RPMI8226 (cell line): ENCODE data around the gene KLHDC3.
A peak's percentile ranks its signal among the peaks of the same experiment; 100 is the strongest.

Source experiments
- DNase-seq: peaks from one replicate; pipeline ENCODE4 v3.0.0-alpha.2; 2015

The KLHDC3 gene

DNA sequence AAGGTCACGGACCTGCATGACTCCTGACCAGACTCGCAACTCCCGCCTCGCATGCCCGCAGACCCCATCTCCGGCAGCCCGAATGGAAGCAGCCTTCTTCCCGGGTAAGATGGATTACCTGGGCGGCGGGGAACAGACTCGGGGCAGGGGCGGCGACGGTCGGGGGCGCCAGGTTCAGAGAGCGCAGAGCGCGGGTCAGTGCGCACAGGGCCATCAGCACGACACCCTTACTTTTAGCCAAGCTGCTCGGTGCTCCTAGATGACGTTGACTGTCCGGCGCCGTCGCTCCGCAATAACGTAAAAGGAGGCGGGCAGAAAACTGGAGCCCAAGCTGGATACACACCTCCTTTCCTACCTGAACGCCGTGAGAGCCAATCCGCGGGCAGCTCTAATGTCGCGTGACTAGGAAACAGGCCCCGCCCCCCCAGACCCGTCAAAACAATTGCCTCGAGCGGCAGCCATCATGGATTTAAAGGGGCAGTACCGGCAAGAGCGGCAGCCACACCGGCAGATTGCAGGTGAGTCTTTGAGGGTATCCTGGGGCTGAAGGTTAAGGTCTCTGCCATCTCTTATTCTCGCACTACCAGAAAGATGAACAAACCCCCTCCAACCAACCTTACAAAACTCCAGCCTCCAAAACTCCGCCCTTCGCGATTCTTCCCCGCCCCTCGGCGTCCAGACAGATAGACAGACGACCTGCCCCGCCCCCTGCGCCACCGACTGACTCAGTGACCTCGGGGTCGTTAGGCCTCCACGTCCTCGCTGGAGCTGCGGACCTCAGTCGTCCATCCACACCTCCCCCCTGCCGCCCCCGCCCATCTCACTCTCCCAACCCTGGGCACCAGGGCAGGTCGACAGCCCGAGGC lies 45.4 kb downstream of the KLHDC3 start, which contains the start of the genes KLC4 and MRPL2:
Gene KLC4, plus strand, starts transcription at position 464 of the 866 bp plus-strand sequence. CDS start 1,705 bp downstream, outside the sequence.
Gene MRPL2, minus strand, starts transcription at position 267 of the 866 bp plus-strand sequence. Its CDS starts 53 bp downstream, at position 214.
- DNase-seq: peak; percentile 99

DNA sequence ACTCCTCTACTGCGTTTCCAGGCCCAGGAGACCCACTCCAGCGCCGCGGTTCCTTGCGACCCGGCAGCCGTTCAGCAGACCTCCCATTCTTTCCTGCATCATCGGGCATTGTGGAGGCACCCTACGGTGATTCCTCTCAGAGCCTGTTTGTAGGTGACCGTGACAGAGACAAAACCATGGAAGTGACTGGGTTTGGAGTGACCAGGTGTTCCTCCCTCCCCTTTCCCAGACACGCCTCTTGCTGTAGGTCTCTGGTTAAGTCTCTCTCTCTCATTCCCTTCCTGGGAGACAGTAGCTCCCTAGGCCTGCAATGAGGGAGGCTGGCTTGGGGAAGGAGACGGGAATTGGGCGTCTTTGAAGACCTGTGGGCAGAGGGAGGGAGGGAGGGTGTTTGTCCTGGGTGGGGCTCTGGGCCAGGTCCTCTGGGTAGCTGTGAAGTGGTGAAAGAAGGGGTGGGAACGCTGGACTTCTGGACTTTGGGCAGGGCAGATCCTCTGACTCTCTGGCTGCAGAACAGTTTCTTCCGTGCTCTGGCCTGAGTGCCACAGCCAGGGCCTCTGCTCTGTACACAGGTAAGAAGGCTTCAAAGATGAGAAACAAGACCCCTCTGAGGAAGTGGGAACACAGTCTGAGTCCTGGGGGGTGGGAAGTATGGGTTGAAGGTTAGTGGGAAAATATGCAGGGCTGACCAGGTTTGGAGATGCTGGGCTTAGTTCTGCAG lies 46.1 kb downstream of the KLHDC3 start:
- DNase-seq: no peak

DNA sequence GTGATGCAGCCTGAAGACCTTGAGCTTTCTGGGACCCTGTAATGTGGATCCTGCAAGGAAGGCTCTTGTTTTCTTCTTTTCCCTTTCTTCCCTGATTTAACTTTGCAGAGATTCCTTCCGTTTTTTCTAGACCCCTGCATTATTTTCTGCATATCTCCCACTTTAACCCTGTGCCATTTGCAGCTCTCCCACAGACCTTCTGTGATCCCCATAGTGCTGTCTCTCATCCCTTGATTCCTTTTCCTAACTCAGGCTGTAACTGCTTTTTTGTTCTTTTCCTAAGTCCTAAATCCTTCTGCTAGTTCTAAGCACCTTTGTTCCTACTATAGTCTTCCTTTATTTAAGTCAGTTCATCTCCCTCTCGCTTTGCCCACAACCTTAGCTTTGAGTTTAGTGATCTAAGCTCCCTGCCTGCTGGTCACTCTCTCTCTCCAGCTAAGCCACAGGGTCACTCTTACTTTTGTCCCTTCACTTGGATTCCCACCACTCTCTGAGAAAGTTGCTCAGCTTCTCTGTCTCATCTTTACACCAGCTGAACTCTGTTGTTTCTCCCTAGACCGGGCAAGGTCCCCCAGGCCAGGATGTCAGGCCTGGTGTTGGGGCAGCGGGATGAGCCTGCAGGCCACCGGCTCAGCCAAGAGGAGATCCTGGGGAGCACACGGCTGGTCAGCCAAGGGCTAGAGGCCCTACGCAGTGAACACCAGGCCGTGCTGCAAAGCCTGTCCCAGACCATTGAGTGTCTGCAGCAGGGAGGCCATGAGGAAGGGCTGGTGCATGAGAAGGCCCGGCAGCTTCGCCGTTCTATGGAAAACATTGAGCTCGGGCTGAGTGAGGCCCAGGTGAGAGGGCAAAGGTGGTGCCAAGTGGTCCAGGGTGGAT lies 46.9 kb downstream of the KLHDC3 start:
- no peak for DNase-seq

DNA sequence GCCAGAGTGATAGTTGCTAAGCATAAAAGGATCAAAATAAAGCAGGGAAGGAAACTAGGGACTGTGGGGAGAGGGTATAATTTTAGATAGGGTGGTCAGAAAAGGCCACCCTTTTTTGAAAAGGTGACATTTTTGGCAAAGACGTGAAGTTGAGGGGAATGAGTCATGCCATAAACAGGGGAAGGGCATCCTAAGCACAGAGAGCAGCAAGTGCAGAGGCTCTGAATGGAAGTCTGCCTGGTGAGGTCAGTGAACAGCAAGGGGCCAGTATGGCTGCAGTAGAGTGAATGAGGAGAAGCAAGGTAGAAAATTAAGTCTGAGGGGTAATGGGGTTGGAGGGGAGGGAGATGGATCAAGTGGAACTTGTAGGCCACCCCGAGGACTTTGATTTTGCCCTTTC lies 47.8 kb downstream of the KLHDC3 start:
- DNase-seq: no peak

DNA sequence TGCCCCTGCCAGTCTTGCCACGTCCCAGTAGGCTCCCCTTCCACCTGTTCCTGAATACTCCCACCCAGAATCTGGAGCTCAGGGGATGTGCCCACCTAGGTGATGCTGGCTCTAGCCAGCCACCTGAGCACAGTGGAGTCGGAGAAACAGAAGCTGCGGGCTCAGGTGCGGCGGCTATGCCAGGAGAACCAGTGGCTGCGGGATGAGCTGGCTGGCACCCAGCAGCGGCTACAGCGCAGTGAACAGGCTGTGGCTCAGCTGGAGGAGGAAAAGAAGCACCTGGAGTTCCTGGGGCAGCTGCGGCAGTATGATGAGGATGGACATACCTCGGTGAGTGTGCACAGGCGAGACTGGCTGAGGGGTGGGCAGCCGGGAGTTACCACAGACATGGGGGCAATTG lies 48.8 kb downstream of the KLHDC3 start:
- no peak for DNase-seq

DNA sequence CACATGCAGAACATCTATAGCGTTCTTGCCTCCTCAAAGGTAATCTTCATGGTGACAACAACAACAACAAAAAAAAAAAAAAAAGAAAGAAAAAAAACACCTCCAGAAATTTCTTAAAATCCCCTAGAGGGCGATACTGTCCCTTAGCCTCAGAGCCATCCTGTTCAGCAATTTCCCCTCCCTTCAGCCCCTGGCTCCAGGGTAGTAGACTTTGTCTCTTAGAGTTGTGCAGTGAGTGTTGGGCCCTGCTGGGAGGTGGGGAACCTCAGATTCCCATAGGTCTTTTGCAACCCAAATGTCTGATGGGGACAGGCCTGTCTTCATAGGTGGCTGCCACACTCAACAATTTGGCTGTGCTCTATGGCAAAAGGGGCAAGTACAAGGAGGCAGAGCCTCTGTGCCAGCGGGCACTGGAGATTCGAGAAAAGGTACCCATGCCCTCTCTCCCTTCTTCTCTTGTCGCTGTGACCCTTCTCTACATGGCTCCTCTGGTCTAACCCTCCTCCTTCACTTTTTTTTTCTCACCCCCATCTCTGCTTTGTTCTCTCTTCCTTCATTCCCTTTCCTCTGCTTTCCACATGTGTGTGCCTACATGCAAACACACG lies 56.1 kb downstream of the KLHDC3 start:
- peak; percentile 46 for DNase-seq
